Mammary epithelial cell (primary cell): ENCODE data around the gene JMY.

Experiments
- CTCF ChIP-seq, 2 donors: IDR thresholded peaks in 1 of 2; conservative IDR thresholded peaks in 1 of 2; 2 replicates each; pipeline ENCODE4 v1.5.1; 2011 to 2012; ENCODE audit warnings: inconsistent platforms in 2 of 2, low read length in 2 of 2, mild to moderate bottlenecking in 2 of 2, control low read depth in 1 of 2, low read depth in 1 of 2; ENCODE audit not compliant: insufficient read depth in 1 of 2; ENCODE audit errors: extremely low read depth in 1 of 2
- EZH2 ChIP-seq: IDR thresholded peaks from 2 replicates; pipeline ENCODE4 v1.6.1; 2012; ENCODE audit warnings: low read length, inconsistent platforms, borderline replicate concordance

- TF ChIP-seq EZH2 (no peak), CTCF (conservative IDR thresholded peaks at IDR 0.05 in 1 of 2, IDR thresholded peaks at IDR 0.05 in 1 of 2; ENCODE audit: extremely low read depth in 1 of 2, insufficient read depth in 1 of 2, low read depth in 1 of 2, low read length in 2 of 2) (no peak)
Observed at GRCh38 chr5:79349881-79350280, 114.0 kb downstream of the JMY start.
